Thyroid gland (tissue), 4 donors: ENCODE data around the gene HLCS.

Experiments used
- CTCF ChIP-seq, 6 experiments: fragments of 200-600 bp in 3 of 6; fragments of 450-650 bp in 3 of 6; sonication (generic) in 3 of 6; IDR thresholded peaks; one replicate each; pipeline ENCODE4 v1.5.1; 2016 to 2019; ENCODE audit warnings: antibody characterized with exemption in 6 of 6, mild to moderate bottlenecking in 2 of 6, inconsistent platforms in 1 of 6, moderate library complexity in 1 of 6
- POLR2A ChIP-seq, 2 donors: fragments of 450-650 bp; IDR thresholded peaks; one replicate each; pipeline ENCODE4 v1.6.1; 2017; ENCODE audit warnings: antibody characterized with exemption in 2 of 2, mild to moderate bottlenecking in 2 of 2, moderate library complexity in 1 of 2

GRCh38 chr21:36806103-36806502, 160.4 kb downstream of the HLCS start:
- TF ChIP-seq POLR2A (IDR thresholded peaks at IDR 0.05) (no peak), CTCF (IDR thresholded peaks at IDR 0.05) (no peak)
